CD14-positive monocyte (primary cell): ENCODE results near the gene MIA2. TPM values are rescaled to one million over a fixed set of nuclear protein-coding genes. Genes with fewer than 3 reads are reported as not detected.

Experiments used
- DNase-seq, 3 donors: peaks; one replicate each; pipeline ENCODE4 v3.0.0-alpha.2; 2011 to 2022
- H2AFZ ChIP-seq: 2 replicates; pipeline ENCODE4 v1.6.0; 2012; ENCODE audit warnings: mild to moderate bottlenecking, low read depth, low read length, inconsistent platforms; ENCODE audit not compliant: insufficient read depth, poor library complexity, severe bottlenecking
- H3K27ac ChIP-seq, 2 donors: 1 replicate in 1 of 2; 2 replicates in 1 of 2; pipeline ENCODE4 v1.5.1; 2012 to 2013; ENCODE audit warnings: low read length in 2 of 2, control low read depth in 1 of 2, inconsistent platforms in 1 of 2, low read depth in 1 of 2, mild to moderate bottlenecking in 1 of 2
- H3K27me3 ChIP-seq, 2 donors: one replicate each; pipeline versions ENCODE4 v1.6.0 to v1.6.1; 2011 to 2013; ENCODE audit warnings: low read length in 2 of 2; ENCODE audit not compliant: control insufficient read depth in 2 of 2, insufficient read depth in 2 of 2
- H3K36me3 ChIP-seq, 2 donors: replicated peaks in 1 of 2; 1 replicate in 1 of 2; 2 replicates in 1 of 2; pipeline versions ENCODE4 v1.5.1 to v1.6.1; 2012 to 2013; ENCODE audit warnings: low read length in 2 of 2, control low read depth in 1 of 2, inconsistent platforms in 1 of 2, mild to moderate bottlenecking in 1 of 2; ENCODE audit not compliant: insufficient read depth in 2 of 2, control insufficient read depth in 1 of 2
- H3K4me1 ChIP-seq, 2 donors: 1 replicate in 1 of 2; 2 replicates in 1 of 2; pipeline versions ENCODE4 v1.5.1 to v1.6.1; 2012 to 2013; ENCODE audit warnings: low read length in 2 of 2, control low read depth in 1 of 2, inconsistent platforms in 1 of 2, mild to moderate bottlenecking in 1 of 2, moderate library complexity in 1 of 2; ENCODE audit not compliant: insufficient read depth in 2 of 2, control insufficient read depth in 1 of 2
- H3K4me2 ChIP-seq: replicated peaks from 2 replicates; pipeline ENCODE3; 2012; ENCODE audit warnings: low read length, moderate library complexity, mild to moderate bottlenecking; ENCODE audit not compliant: poor library complexity, severe bottlenecking; ENCODE audit errors: extremely low read depth
- H3K4me3 ChIP-seq, 3 experiments: fragments of 200-600 bp in 1 of 3; sonication (generic) in 1 of 3; replicated peaks in 1 of 3; 1 replicate in 2 of 3; 2 replicates in 1 of 3; pipeline ENCODE4 v1.5.1; 2011 to 2013; ENCODE audit warnings: low read length in 3 of 3, mild to moderate bottlenecking in 3 of 3, control low read depth in 2 of 3, low read depth in 2 of 3, inconsistent platforms in 1 of 3, moderate library complexity in 1 of 3
- H3K79me2 ChIP-seq: 2 replicates; pipeline ENCODE4 v1.6.0; 2012; ENCODE audit warnings: mild to moderate bottlenecking, control low read depth, inconsistent platforms, low read length, moderate library complexity; ENCODE audit not compliant: insufficient read depth
- H3K9ac ChIP-seq: 2 replicates; pipeline ENCODE4 v1.6.0; 2017; ENCODE audit warnings: low read length, mild to moderate bottlenecking; ENCODE audit not compliant: insufficient read depth, poor library complexity, severe bottlenecking
- H3K9me3 ChIP-seq, 2 donors: replicated peaks in 1 of 2; 1 replicate in 1 of 2; 2 replicates in 1 of 2; pipeline versions ENCODE4 v1.5.1 to v1.6.1; 2012 to 2013; ENCODE audit warnings: low read length in 2 of 2, control low read depth in 1 of 2; ENCODE audit not compliant: control insufficient read depth in 1 of 2, insufficient read depth in 1 of 2
- H4K20me1 ChIP-seq: 2 replicates; pipeline ENCODE4 v1.6.0; 2012; ENCODE audit warnings: mild to moderate bottlenecking, low read length, control low read depth, moderate library complexity; ENCODE audit not compliant: insufficient read depth
- H3K27ac Mint-ChIP-seq, 7 donors: one replicate each; pipeline ENCODE4 v1.8.0; 2020; ENCODE audit warnings: mild to moderate bottlenecking in 7 of 7, mixed read lengths in 7 of 7, moderate library complexity in 6 of 7, inconsistent platforms in 2 of 7
- H3K27me3 Mint-ChIP-seq, 3 donors: one replicate each; pipeline ENCODE4 v1.8.0; 2021 to 2022; ENCODE audit warnings: low read depth in 3 of 3, mild to moderate bottlenecking in 3 of 3, mixed read lengths in 3 of 3, moderate library complexity in 3 of 3, inconsistent platforms in 1 of 3
- H3K36me3 Mint-ChIP-seq, 2 donors: one replicate each; pipeline ENCODE4 v1.8.0; 2020; ENCODE audit warnings: mixed read lengths in 2 of 2, inconsistent platforms in 1 of 2, mild to moderate bottlenecking in 1 of 2
- H3K4me1 Mint-ChIP-seq: one replicate; pipeline ENCODE4 v1.8.0; 2020; ENCODE audit warnings: mild to moderate bottlenecking, mixed read lengths
- H3K4me3 Mint-ChIP-seq, 2 donors: one replicate each; pipeline ENCODE4 v1.8.0; 2020; ENCODE audit warnings: mild to moderate bottlenecking in 2 of 2, mixed read lengths in 2 of 2, moderate library complexity in 1 of 2
- H3K9me3 Mint-ChIP-seq, 7 donors: one replicate each; pipeline ENCODE4 v1.8.0; 2020 to 2022; ENCODE audit warnings: mixed read lengths in 7 of 7, mild to moderate bottlenecking in 6 of 7, moderate library complexity in 6 of 7, inconsistent platforms in 2 of 7
- CTCF ChIP-seq: fragments of 200-600 bp; IDR thresholded peaks from one replicate; pipeline ENCODE4 v1.8.0; 2022; ENCODE audit warnings: antibody characterized with exemption, mild to moderate bottlenecking
- WGBS: methylation state at CpG from one replicate; pipeline ENCODE4 v1.1.5; 2013; ENCODE audit warnings: missing lambda C conversion rate; ENCODE audit not compliant: insufficient coverage; 5-methylcytosine and 5-hydroxymethylcytosine counted together
- intact Hi-C, 2 donors: fragments of 100-400 bp; cut with micrococcal nuclease; formaldehyde crosslinking; loops; one replicate each; pipeline versions ENCODE4 v1.15.0 to v1.15.1; 2023
- polyA plus RNA-seq, 3 donors: library from polyadenylated mRNA; depleted of rRNA in 1 of 3; unstranded in 2 of 3; stranded (reverse) in 1 of 3; fragments of 300-500 nt in 2 of 3; fragments of >200 nt in 1 of 3; fragmentation: Illumina TruSeq in 2 of 3; gene quantifications; 1 replicate in 2 of 3; 2 replicates in 1 of 3; pipeline ENCODE4 v1.2.3, GENCODE V29; 2012 to 2021

MIA2 gene
- polyA plus RNA-seq, 3 donors, result 19.1 to 24.6 (median 20.0) TPM

- peaks cover 12 to 14% of the 10 kb centered on the region in 2 donors for H3K9me3 ChIP-seq
- whole genome bisulfite sequencing, result no CpG with 5 or more reads among the region's 1 CpG
- H3K4me2 ChIP-seq, result no peak overlapping the region
- peaks cover 63 to 64% of the 10 kb centered on the region in 2 donors for H3K36me3 Mint-ChIP-seq
- H4K20me1 ChIP-seq, result peaks cover 20% of the 10 kb centered on the region
- no peaks in the 10 kb centered on the region for H3K27me3 ChIP-seq
- no peak overlapping the region for H3K27ac Mint-ChIP-seq
- H2AFZ ChIP-seq, result no peak overlapping the region
- DNase-seq, result no peak
- no peaks in the 10 kb centered on the region for H3K4me1 Mint-ChIP-seq
- no peak overlapping the region for H3K4me3 ChIP-seq
- H3K9ac ChIP-seq, result no peak overlapping the region
- H3K4me1 ChIP-seq, result no peaks in the 10 kb centered on the region
- intact Hi-C loops, result no loop called here
- H3K4me3 Mint-ChIP-seq, result no peak overlapping the region
- no peak for TF ChIP-seq CTCF
- no peak overlapping the region for H3K27ac ChIP-seq
- peaks cover 1 to 79% of the 10 kb centered on the region in 2 donors for H3K36me3 ChIP-seq
- H3K79me2 ChIP-seq, result peaks cover 4% of the 10 kb centered on the region
- peaks cover 17 to 34% (median 26%) of the 10 kb centered on the region in 7 donors for H3K9me3 Mint-ChIP-seq
- no peaks in the 10 kb centered on the region for H3K27me3 Mint-ChIP-seq
Observed at GRCh38 chr14:39364509-39364908, 130.8 kb downstream of the MIA2 start.

- H3K9ac ChIP-seq, result no peak overlapping the region
- TF ChIP-seq CTCF, result no peak
- 100% methylated on average over 1 of the region's 1 CpG for WGBS
- Mint-ChIP-seq H3K36me3 (peaks cover 61 to 63% of the 10 kb centered on the region in 2 donors), H3K27me3 (no peaks in the 10 kb centered on the region), H3K4me1 (no peaks in the 10 kb centered on the region), H3K27ac (no peak overlapping the region), H3K9me3 (peaks cover 17 to 30% (median 26%) of the 10 kb centered on the region in 7 donors), H3K4me3 (no peak overlapping the region)
- intact Hi-C loops, result no loop called here
- H3K79me2 ChIP-seq, result peaks cover 4% of the 10 kb centered on the region
- no peak overlapping the region for H3K4me2 ChIP-seq
- no peak overlapping the region for H3K4me3 ChIP-seq
- peaks cover 20% of the 10 kb centered on the region for H4K20me1 ChIP-seq
- no peak overlapping the region for H2AFZ ChIP-seq
- peaks cover 6 to 80% of the 10 kb centered on the region in 2 donors for H3K36me3 ChIP-seq
- no peak for DNase-seq
- H3K27me3 ChIP-seq, result no peaks in the 10 kb centered on the region
- no peak overlapping the region for H3K27ac ChIP-seq
- no peaks in the 10 kb centered on the region for H3K4me1 ChIP-seq
- peaks cover 12 to 14% of the 10 kb centered on the region in 2 donors for H3K9me3 ChIP-seq
Observed at GRCh38 chr14:39365354-39365753, 131.6 kb downstream of the MIA2 start.
